Measurements from ENCODE around the gene MARK3.

DNA sequence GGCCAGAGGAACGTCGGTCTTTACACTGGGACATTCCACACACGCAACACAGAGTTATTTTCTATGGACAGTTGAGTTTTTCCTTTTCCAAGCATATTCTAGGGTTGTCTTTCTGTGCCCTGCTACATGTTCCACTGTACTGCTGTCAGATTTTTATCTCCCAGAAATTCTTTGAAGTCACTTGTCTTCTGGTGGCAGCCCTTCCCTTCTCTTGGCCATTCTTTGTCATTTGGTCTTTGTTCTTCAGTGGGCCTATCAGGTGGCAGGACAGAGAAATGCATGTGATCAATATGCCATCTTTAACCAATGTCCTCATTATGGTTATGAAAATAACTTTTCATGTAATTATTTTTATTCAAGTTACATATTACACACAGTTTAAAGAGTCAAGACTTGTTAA lies 36.3 kb downstream of the MARK3 start:
- TF ChIP-seq, protein P1, sequence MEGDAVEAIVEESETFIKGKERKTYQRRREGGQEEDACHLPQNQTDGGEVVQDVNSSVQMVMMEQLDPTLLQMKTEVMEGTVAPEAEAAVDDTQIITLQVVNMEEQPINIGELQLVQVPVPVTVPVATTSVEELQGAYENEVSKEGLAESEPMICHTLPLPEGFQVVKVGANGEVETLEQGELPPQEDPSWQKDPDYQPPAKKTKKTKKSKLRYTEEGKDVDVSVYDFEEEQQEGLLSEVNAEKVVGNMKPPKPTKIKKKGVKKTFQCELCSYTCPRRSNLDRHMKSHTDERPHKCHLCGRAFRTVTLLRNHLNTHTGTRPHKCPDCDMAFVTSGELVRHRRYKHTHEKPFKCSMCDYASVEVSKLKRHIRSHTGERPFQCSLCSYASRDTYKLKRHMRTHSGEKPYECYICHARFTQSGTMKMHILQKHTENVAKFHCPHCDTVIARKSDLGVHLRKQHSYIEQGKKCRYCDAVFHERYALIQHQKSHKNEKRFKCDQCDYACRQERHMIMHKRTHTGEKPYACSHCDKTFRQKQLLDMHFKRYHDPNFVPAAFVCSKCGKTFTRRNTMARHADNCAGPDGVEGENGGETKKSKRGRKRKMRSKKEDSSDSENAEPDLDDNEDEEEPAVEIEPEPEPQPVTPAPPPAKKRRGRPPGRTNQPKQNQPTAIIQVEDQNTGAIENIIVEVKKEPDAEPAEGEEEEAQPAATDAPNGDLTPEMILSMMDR (IDR thresholded peaks at IDR 0.05; ENCODE audit: borderline replicate concordance, extremely low read depth, low read length, poor library complexity, severe bottlenecking), result no peak
- TF ChIP-seq EZH2 (IDR thresholded peaks at IDR 0.05; ENCODE audit: borderline replicate concordance, low read depth, low read length, severe bottlenecking), result no peak

All from DND-41 (cell line).